Dendritic cell treated with granulocyte-macrophage colony-stimulating factor and Interleukin-4, amounts not matched to agents 40 ng/mL and 50 ng/mL, for 4 days (primary cell): ENCODE measurements around the gene DGCR2.
"Not testable (repeated sequence)": the region's sequence is repeated elsewhere in the genome, so short reads cannot be mapped to it uniquely, and the experiment has no call there.

Source experiments
- H3K27ac Mint-ChIP-seq: one replicate; pipeline ENCODE4 v1.8.0; 2022; ENCODE audit warnings: mild to moderate bottlenecking, mixed read lengths
- H3K27me3 Mint-ChIP-seq: one replicate; pipeline ENCODE4 v1.8.0; 2022; ENCODE audit warnings: mild to moderate bottlenecking, mixed read lengths
- H3K36me3 Mint-ChIP-seq: one replicate; pipeline ENCODE4 v1.8.0; 2022; ENCODE audit warnings: low read depth, mixed read lengths
- H3K4me1 Mint-ChIP-seq: one replicate; pipeline ENCODE4 v1.8.0; 2022; ENCODE audit warnings: low read depth, mixed read lengths
- H3K4me3 Mint-ChIP-seq: one replicate; pipeline ENCODE4 v1.8.0; 2022; ENCODE audit warnings: mild to moderate bottlenecking, moderate library complexity, mixed read lengths
- H3K9me3 Mint-ChIP-seq: one replicate; pipeline ENCODE4 v1.8.0; 2022; ENCODE audit warnings: mixed read lengths
- intact Hi-C: fragments of 100-400 bp; cut with micrococcal nuclease; formaldehyde crosslinking; loops from one replicate; pipeline ENCODE4 v1.15.0; 2022

DGCR2 gene

DNA sequence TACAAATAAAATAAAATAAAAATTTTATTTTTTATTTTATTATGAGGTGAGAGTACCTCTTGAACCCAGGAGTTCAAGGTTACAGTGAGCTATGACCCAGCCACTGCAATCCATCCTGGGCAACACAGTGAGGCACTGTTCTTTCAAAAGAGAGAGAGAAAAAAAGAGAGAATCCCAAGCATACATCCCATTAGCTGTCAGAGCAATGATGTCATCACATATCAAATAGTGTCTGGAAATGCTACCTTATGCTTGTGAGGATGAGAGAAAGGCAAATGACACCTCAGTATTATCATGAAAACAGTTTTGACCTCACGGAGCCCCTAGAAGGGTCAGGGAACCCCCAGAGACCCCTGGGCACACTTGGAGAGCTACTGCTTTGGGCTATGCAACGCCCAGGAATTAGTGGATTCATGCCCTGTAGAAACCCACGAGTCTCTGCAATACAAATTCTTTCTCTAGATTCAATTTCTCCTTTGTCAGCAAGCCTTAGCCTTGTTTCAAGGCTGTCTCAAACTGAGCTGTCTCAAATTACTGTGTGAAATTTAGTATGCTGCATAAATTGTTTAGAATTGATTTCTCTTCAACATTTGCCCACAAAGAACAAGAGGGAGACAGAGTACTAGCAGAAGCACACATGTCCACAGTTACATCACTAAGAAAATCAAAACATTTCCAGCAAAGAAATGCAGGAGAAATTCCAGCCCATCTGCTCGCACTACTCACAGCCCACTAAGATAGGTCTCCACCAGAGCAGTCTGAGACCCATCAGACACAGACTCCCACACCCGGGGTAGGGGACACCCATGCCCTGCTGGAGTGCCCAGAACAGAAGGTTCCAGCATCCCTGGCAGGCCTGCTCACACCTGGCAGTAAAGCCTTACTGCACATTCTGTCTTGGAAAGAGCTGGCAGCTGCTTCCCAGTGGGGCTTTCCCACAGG, 18.1 kb downstream of the DGCR2 start:
- Mint-ChIP-seq H3K4me3 (no peak overlapping the region), H3K27me3 (no peaks in the 10 kb centered on the region), H3K4me1 (peaks cover 45% of the 10 kb centered on the region), H3K27ac (no peak overlapping the region), H3K9me3 (no peaks in the 10 kb centered on the region), H3K36me3 (peaks cover 28% of the 10 kb centered on the region)
- intact Hi-C loops = no loop called here

DNA sequence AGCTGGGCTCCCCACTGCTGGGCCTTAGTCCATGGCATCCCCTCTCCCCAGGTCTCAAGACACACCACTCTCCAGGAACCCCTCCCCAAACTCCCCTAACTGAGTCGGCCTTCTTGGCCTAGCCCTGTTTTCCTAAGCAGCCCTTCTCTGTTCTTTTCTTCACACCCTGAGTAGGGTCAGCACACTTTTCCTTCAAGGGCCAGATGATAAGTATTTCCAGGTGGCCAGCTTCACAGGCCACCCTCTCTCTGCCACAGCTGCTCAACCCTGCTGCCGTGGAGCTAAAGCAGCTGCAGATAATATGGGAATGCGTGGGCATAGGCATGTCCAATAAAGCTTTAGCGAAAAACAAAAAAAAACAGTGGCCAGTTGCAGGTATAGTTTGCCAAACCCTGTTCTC, 24.1 kb downstream of the DGCR2 start:
- peak overlapping the region; percentile 71 for H3K27ac Mint-ChIP-seq
- intact Hi-C loops = no loop called here
- H3K4me3 Mint-ChIP-seq = no peak overlapping the region
- H3K9me3 Mint-ChIP-seq = no peaks in the 10 kb centered on the region
- peaks cover 18% of the 10 kb centered on the region for H3K36me3 Mint-ChIP-seq
- H3K4me1 Mint-ChIP-seq = peaks cover 22% of the 10 kb centered on the region
- no peaks in the 10 kb centered on the region for H3K27me3 Mint-ChIP-seq

DNA sequence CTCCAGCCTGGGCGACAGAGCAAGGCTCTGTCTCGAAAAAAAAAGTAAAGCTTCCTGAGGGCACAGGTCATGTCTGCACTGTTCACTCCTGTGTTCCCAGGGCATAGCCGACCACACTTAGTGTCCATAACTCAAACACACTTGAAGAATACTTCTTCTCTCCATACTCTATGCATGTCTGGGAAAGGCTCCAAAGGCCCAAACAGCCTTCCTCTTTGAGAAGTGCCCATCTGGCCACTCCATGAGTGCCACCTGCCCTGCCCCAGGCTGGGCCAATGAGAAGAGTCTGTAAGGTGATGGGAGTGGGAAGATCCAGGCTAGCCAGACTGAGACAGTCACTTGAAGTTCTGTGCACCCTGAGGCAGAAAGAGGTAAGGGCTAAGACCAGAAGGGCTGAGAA, 24.7 kb downstream of the DGCR2 start:
- Mint-ChIP-seq H3K36me3 (peaks cover 25% of the 10 kb centered on the region), H3K27ac (peak overlapping the region; percentile 71), H3K4me1 (peaks cover 28% of the 10 kb centered on the region), H3K4me3 (no peak overlapping the region), H3K9me3 (no peaks in the 10 kb centered on the region), H3K27me3 (no peaks in the 10 kb centered on the region)
- intact Hi-C loops = no loop called here

DNA sequence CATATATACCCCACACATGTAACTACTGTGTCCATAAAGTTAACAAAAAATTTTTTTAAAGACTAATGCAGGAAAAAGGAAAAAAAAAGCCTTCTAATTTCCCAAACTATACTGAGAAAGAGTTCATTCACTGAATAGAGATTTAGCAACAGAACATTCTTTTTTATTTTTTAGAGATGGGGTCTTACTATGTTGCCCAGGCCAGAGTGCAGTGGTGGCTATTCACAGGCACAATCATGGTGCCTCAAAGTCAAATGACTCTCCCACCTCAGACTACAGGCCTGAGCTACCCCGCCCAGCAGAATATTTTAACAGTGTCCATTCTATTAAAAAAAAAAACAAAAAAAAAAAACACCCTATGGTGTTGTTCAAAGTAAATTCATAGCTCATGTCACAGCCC, 25.7 kb downstream of the DGCR2 start:
- no peak overlapping the region for H3K4me3 Mint-ChIP-seq
- H3K9me3 Mint-ChIP-seq = no peaks in the 10 kb centered on the region
- H3K27me3 Mint-ChIP-seq = no peaks in the 10 kb centered on the region
- H3K27ac Mint-ChIP-seq = no peak overlapping the region
- H3K36me3 Mint-ChIP-seq = peaks cover 32% of the 10 kb centered on the region
- peaks cover 36% of the 10 kb centered on the region for H3K4me1 Mint-ChIP-seq
- intact Hi-C loops = no loop called here

DNA sequence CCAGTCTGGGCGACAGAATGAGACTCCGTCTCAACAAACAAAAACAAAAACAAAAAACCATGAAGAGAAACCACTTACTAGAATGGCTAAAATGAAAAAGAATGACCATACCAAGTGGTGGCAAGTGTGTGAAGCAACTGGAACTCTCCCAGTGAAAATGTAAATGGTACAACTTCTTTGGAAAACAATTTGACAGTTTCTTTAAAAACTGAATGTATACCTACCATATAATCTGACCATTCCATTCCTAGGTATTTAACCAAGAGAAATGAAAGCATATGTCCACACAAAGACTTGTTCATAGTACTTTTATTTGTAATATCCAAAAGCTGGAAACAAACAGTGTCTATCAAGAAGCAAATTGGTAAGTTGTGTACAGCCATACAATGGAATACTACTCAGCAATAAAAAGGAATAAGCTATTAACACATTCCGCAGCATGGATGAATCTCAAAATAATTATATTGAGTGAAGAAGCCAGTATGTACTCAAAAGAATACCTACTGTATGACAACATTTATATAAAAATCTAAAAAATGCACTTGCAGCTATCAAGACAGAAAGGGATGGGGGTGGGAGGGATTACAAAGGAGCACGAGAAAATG, 27.7 kb downstream of the DGCR2 start:
- H3K36me3 Mint-ChIP-seq = peaks cover 38% of the 10 kb centered on the region
- no peak overlapping the region for H3K27ac Mint-ChIP-seq
- H3K9me3 Mint-ChIP-seq = no peaks in the 10 kb centered on the region
- H3K27me3 Mint-ChIP-seq = no peaks in the 10 kb centered on the region
- peaks cover 48% of the 10 kb centered on the region for H3K4me1 Mint-ChIP-seq
- H3K4me3 Mint-ChIP-seq = no peak overlapping the region
- intact Hi-C loops = no loop called here

DNA sequence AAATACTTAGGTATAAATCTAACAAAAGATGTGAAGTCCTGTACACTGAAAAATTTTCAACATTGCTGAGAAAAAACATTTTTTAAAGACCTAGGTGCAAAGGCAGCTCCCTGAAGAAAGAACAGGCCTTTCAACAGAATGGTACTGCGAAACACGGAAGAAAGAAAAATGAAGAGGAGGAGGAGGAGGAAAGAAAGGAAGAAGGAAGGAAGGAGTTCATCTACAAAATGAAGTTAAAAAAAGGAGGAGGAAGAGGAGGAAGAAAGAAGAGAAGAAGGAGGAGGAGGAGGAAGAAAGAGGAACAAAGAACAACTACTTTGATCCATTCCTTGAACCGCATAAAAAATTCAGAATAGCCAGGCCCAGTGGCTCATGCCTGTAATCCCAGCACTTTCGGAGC, 29.5 kb downstream of the DGCR2 start:
- Mint-ChIP-seq H3K9me3 (no peaks in the 10 kb centered on the region), H3K36me3 (peaks cover 47% of the 10 kb centered on the region), H3K27me3 (no peaks in the 10 kb centered on the region), H3K4me1 (peaks cover 50% of the 10 kb centered on the region), H3K27ac (no peak overlapping the region), H3K4me3 (no peak overlapping the region)
- intact Hi-C loops = no loop called here

DNA sequence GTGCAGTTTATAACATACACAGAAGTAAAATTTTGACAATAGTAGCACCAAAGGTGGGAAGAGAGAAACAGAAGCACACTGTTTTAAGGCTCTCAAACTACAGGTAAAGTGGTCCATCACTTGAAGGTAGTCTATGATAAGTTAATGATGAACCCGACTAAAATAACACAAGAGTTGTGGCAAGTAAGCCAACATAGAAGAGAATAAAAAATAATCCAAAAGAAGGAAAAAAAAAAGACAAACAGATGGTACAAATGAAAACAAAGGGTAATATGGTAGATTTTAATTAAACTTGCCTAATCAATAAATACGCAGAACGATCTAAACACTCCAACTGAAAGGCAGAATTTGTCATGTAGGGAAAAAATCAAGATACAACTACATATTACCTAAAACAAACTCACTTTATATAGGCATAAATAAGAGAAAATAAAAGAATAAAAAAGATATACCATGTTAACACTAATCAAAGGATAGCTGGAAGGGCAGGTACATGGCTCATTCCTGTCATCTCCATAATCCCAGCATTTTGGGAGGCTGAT, 31.6 kb downstream of the DGCR2 start:
- Mint-ChIP-seq H3K27me3 (no peaks in the 10 kb centered on the region), H3K4me1 (peaks cover 66% of the 10 kb centered on the region), H3K36me3 (peaks cover 54% of the 10 kb centered on the region), H3K9me3 (no peaks in the 10 kb centered on the region), H3K27ac (no peak overlapping the region), H3K4me3 (no peak overlapping the region)
- intact Hi-C loops = no loop called here

DNA sequence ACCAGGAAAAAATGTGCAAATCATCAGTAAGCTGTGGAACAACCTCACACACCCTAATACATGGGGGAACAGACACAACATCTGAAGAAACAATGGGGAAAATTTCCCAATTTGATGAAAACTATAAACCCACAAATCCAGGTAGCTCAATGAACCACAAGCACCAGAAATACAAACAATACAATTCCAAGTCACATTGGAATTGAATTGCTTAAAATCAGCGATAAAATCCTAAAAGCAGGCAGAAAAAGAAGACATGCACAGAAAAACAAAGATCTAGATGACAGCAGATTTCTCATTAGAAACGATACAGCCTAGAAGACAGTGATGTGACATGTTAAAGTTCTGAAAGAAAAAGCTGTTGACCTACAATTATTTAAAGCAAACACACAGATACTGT, 32.0 kb downstream of the DGCR2 start:
- H3K9me3 Mint-ChIP-seq = no peaks in the 10 kb centered on the region
- peaks cover 71% of the 10 kb centered on the region for H3K4me1 Mint-ChIP-seq
- peaks cover 54% of the 10 kb centered on the region for H3K36me3 Mint-ChIP-seq
- intact Hi-C loops = no loop called here
- no peak overlapping the region for H3K27ac Mint-ChIP-seq
- no peak overlapping the region for H3K4me3 Mint-ChIP-seq
- no peaks in the 10 kb centered on the region for H3K27me3 Mint-ChIP-seq

DNA sequence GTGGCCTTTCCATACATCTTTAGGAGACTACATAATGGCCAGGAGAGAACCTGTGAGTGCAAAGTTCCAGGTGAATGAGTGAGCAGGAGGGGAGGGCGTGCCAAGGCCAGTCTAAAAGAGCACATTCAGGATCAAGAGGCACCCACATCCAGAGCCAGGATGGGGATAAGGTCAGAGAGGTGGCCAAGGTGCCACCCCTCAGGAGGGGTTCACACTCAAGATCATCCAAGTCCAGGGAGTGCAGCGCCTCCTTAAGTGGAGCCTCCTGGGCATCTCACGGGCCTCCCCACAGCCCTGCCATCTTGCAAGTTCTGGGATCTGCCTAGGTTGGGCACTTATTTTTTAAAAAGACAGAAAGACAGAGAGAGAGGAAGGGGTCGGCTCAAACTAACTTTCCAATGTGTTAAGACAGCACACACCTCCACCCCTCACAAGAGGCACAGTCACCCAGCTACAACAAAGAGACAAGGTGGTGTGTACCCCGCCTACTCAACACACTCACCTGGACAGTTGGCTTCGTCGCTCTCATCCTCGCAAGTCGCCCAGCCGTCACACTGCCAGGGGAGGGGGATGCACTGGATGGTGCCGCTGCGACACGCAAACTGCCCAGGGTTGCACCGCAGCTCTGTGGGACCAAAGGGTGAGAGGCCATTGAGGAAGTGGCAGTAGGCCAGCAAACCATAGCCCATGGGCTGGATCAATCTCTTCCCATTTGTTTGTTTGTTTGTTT, 33.2 kb downstream of the DGCR2 start:
- Mint-ChIP-seq H3K4me3 (no peak overlapping the region), H3K27ac (no peak overlapping the region), H3K4me1 (peaks cover 80% of the 10 kb centered on the region), H3K9me3 (no peaks in the 10 kb centered on the region), H3K27me3 (no peaks in the 10 kb centered on the region), H3K36me3 (peaks cover 52% of the 10 kb centered on the region)
- intact Hi-C loops = no loop called here

DNA sequence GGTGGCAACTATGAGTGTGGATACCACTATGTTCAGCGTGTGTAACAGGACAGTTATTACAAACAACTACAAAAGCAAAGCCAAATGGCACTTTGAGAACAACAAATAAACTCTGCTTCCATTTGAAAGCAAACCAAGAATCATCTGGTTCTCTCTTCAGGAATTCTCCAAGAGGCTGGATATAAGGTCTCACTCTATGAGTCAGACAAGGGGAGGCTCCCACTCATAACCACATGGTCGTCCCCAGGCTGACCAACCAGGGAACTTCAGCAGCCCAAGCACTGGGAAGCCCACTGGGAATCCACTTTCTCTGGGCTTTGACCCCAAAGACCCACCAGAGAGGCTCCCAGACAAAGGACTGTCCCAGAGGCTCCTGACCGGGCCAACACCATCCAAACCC, 35.3 kb downstream of the DGCR2 start:
- Mint-ChIP-seq H3K27me3 (no peaks in the 10 kb centered on the region), H3K4me3 (no peak overlapping the region), H3K36me3 (peaks cover 61% of the 10 kb centered on the region), H3K4me1 (peaks cover 76% of the 10 kb centered on the region), H3K27ac (peak overlapping the region; percentile 87), H3K9me3 (no peaks in the 10 kb centered on the region)
- intact Hi-C loops = no loop called here

DNA sequence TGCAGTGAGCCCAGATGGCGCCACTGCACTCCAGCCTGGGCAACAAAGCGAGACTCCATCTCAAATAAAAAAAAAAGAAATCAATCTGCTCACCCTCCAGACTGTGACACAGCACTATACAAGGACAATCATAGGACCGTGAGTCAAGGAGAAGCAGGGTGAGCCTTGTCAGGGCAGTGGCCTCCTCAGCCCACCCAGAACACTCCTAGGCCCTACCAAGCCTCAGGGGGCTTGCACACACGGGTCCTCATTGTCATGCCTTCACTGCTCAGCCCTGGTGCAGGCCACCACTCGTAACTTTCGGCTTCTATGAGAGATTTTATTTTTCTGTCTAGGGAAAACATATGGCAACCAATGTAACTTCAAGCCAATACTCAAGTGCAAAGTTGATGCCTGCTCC, 35.8 kb downstream of the DGCR2 start:
- H3K4me3 Mint-ChIP-seq = no peak overlapping the region

DNA sequence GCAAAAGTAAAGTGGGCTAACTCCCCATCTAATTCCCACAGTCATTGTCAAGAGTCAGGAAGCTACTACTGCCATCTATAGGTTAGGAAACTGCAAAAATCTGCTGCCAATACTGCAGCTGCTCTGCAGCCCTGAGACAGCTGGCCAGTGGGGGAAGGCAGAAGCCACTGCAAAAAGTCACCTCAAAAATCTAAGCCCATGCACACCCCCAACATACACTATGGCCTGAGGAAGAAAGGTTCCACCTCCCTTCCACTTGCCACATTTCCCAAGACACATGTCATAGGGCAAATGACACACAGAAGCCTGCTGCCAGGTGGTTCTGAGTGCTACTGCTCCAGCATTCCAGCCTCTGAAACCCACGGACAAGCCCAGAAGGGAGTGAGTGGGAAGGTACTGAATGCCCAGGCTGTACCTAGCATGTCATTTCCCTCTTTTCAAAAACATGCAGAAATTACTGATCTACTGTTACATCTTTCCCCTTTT, 36.9 kb downstream of the DGCR2 start:
- peaks cover 65% of the 10 kb centered on the region for H3K36me3 Mint-ChIP-seq
- H3K4me3 Mint-ChIP-seq = peak overlapping the region; percentile 62
- intact Hi-C loops = no loop called here
- H3K4me1 Mint-ChIP-seq = peaks cover 67% of the 10 kb centered on the region
- no peaks in the 10 kb centered on the region for H3K9me3 Mint-ChIP-seq
- H3K27me3 Mint-ChIP-seq = no peaks in the 10 kb centered on the region
- peak overlapping the region; percentile 87 for H3K27ac Mint-ChIP-seq

More for the DNA sequence above, 35.8 kb downstream of the DGCR2 start:
- H3K4me1 Mint-ChIP-seq = peaks cover 72% of the 10 kb centered on the region
- H3K27me3 Mint-ChIP-seq = no peaks in the 10 kb centered on the region
- no peaks in the 10 kb centered on the region for H3K9me3 Mint-ChIP-seq
- intact Hi-C loops = no loop called here
- H3K27ac Mint-ChIP-seq = peak overlapping the region; percentile 87
- peaks cover 61% of the 10 kb centered on the region for H3K36me3 Mint-ChIP-seq

DNA sequence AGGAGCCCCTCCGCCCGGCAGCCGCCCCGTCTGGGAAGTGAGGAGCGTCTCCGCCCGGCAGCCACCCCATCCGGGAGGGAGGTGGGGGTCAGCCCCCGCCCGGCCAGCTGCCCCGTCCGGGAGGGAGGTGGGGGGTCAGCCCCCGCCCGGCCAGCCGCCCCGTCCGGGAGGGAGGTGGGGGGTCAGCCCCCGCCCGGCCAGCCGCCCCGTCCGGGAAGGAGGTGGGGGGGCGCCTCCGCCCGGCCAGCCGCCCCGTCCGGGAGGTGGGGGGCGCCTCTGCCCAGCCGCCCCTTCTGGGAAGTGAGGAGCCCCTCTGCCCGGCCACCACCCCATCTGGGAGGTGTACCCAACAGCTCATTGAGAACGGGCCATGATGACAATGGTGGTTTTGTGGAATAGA, 37.6 kb downstream of the DGCR2 start:
- H3K27me3 Mint-ChIP-seq, H3K9me3 Mint-ChIP-seq, H3K4me3 Mint-ChIP-seq, intact Hi-C loops: not testable (repeated sequence)
- Mint-ChIP-seq H3K27ac (peak overlapping the region; percentile 87), H3K4me1 (peaks cover 60% of the 10 kb centered on the region), H3K36me3 (peaks cover 72% of the 10 kb centered on the region)

DNA sequence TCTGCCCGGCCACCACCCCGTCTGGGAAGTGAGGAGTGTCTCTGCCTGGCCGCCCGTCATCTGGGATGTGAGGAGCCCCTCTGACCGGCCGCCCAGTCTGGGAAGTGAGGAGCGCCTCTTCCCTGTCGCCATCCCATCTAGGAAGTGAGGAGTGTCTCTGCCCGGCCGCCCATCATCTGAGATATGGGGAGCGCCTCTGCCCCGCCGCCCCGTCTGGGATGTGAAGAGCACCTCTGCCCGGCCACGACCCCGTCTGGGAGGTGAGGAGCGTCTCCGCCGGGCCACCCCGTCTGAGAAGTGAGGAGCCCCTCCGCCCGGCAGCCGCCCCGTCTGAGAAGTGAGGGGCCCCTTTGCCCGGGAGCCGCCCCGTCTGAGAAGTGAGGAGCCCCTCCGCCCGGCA, 38.1 kb downstream of the DGCR2 start:
- Mint-ChIP-seq H3K4me1 (peaks cover 56% of the 10 kb centered on the region), H3K36me3 (peaks cover 70% of the 10 kb centered on the region)
- intact Hi-C loops = not testable (repeated sequence)

More for the DNA sequence above, 38.1 kb downstream of the DGCR2 start:
- Mint-ChIP-seq H3K4me3 (peak overlapping the region; percentile 42), H3K27ac (peak overlapping the region; percentile 77)
- not testable (repeated sequence) for H3K9me3 Mint-ChIP-seq, H3K27me3 Mint-ChIP-seq
